Activated gamma-delta T cell (primary cell): ENCODE data around the gene KRTAP5-10.
"Not testable (repeated sequence)": the region's sequence is repeated elsewhere in the genome, so short reads cannot be mapped to it uniquely, and the experiment has no call there.

ENCODE experiments used
- DNase-seq: peaks from one replicate; lab custom pipeline; 2025; lab: John Stamatoyannopoulos, UW
- total RNA-seq, 2 donors: gene quantifications; one replicate each; lab custom pipeline; 2026; lab: John Stamatoyannopoulos, UW

Gene KRTAP5-10
- 0 to 0.04 reads per million in 2 donors for total RNA-seq

- no peak for DNase-seq
Observed at GRCh38 chr11:71565263-71565662, at the start of gene KRTAP5-10. Gene KRTAP5-10, plus strand, starts transcription at chr11:71565563. Its CDS starts 25 bp downstream, at chr11:71565588.

DNA sequence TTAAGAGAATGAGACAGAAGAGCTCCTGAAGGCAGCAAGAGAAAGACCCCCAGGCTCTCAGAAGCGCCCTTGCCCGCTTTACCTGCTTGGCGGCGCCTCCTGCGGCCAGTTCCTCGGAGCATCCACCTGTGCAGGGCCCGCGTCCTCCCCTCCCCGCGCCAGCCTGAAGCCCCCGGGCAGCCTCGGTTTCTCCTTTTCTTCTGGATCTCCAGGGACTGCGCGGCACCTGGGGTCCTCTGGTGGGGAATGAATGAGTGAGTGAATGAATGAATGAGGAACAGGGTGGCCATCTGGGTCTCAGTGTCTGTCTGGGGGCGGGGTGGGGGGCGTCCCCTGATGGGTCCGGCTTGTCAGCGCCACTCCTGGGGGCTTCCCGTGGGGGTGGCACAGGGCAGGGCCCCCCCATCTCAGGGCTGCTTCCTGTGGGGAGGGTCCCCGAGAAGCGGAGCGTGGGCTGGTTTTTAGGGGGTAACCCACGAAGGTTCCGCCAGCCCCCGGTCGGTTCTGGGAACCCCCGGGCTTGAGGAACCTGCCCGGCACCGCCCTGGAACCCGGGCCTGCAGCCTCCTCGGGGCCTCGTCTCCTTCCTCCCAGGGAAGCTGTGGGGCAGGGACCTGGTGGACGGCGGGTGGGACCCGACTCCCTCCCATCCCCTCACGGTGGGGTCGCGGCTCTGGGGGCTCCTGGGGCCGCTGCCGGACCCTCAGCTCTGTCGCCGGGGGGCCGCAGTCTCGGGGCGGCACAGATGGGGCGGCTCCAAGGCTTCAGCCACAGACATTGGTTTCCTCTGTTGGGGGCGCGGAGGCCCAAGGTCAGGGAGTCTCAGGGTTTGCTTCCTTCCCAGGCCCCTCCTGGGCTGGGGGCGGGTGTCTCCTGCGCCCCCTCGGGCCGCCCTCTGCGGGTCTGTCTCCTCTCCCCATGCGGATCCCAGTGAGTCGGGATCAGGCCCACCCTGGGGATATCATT lies 46.6 kb upstream of the KRTAP5-10 start:
- DNase-seq: no peak

GRCh38 chr11:71519546-71519945 lies 45.8 kb upstream of the KRTAP5-10 start:
- DNase-seq: no peak

- DNase-seq: no peak
Observed at GRCh38 chr11:71525188-71525937, 40.0 kb upstream of the KRTAP5-10 start.

GRCh38 chr11:71525938-71526495 lies 39.3 kb upstream of the KRTAP5-10 start:
- DNase-seq: no peak

DNA sequence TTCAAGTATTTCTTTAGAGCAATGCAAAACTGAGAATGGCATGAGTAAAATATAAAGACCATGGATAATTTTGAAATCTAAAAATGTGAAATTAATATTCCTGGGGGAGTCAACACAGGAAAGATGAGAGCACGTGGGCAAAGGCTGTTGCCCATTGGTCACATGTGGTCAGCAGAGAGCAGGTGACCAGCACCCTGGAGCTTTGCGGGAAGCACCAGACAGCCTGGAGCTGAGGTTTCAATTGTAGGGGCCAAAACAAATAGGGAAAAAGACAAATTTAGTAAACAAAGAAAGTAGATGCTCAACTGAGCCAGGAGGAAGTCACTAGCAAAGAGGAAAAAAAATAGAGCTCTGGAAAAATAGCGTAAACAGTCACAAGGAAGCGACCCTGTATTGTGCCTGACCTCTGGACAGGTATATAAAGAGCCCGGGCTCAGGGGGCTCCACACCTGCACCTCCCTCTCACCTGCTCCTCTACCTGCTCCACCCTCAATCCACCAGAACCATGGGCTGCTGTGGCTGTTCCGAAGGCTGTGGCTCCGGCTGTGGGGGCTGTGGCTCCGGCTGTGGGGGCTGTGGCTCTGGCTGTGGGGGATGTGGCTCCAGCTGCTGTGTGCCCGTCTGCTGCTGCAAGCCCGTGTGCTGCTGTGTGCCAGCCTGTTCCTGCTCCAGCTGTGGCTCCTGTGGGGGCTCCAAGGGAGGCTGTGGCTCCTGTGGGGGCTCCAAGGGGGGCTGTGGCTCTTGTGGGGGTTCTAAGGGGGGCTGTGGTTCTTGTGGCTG lies 38.4 kb upstream of the KRTAP5-10 start, which contains the start of gene KRTAP5-7:
KRTAP5-7 (plus strand) TSS at position 472 of the 780 bp plus-strand sequence; CDS start at position 506, 34 bp downstream.
- not testable (repeated sequence) for DNase-seq

DNA sequence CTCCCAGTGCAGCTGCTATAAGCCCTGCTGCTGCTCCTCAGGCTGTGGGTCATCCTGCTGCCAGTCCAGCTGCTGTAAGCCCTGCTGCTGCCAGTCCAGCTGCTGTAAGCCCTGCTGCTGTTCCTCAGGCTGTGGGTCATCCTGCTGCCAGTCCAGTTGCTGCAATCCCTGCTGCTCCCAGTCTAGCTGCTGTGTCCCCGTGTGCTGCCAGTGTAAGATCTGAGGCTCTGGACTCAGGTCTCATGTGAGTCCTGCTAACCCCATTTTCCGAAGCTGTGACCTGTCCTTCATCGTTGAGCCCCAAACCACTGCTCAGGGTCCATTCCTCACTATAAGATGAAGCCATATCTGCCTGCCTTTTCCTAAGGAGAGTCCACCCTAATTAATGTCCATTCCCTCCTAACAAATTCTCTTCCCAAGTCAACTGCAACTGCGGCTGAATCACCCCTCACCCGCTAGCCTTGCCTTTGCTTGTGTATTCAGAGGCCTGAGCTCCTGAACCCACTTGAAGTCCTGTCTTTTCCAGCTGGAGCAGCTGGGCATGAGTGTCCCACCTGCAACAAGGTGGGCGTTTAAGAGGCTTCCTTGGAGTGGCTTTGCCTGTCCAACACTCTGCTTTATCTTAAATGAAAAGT lies 37.7 kb upstream of the KRTAP5-10 start:
- no peak for DNase-seq

DNA sequence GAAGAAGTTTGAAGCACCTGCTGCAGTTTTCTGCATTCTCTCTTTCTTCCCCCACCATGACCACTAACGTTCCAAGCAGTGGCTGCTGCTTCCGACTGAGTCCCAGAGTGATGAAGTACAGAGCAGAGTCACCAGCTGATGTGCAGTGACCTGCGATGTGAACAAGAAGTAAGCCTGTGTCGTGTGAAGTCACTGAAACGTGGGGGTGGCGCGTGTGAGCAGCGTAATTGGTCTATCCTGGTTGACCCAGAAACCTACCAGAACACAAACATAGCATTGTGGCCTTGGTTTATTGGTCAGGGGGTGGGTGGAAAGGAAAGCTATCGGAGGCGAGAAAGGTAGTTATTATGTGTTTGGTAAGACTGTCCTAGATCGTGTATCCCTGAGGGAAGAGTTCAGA lies 34.8 kb upstream of the KRTAP5-10 start:
- DNase-seq: no peak

DNA sequence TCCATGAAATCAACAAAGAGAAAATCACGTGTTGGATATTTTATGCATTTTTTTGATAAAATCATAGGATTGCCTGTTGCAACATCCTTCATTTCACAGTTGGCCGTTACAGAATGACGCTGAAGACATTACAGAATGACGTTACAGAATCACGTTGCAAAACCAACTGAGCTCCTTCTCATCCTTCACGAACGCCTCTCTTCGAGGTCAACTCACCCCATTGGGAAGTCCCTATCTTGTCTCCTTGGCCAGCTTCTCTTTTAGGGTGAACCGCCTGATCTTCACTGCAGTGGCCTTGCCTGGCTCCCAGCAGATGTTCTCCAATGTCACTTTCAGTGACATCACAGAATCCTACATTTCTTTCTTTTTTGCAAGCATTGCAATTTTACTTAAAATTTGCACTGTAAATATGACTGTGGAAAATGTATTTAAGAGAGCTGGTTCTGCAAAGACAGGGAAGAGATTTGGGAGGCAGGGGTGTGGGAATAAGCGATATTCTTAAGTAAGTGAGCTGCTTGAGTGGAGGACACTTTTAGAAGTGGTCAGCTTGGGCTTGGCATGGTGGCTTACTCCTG lies 33.2 kb upstream of the KRTAP5-10 start:
- DNase-seq: no peak

- DNase-seq: not testable (repeated sequence)
Observed at GRCh38 chr11:71534711-71535608, 30.4 kb upstream of the KRTAP5-10 start.

DNA sequence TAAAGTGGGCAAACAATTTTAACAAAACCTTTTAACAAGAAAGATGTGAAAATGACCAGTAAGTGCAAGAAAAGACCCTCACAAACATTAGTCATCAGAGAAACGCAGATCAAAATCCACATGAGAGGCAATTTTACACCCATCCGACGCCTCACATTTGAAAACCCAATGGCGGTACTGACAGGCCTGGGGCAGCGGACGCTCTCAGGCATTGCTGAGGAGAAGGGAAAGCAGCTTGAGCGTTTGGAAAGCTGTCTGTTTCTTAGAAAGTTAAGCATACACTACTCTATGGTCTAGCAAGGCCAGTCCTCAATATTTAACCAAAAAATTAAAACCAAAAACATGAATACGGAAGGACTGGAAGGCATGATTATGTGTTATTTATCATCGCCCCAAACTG lies 29.5 kb upstream of the KRTAP5-10 start:
- no peak for DNase-seq

- no peak for DNase-seq
Observed at GRCh38 chr11:71537537-71537936, 27.8 kb upstream of the KRTAP5-10 start.

- DNase-seq: not testable (repeated sequence)
Observed at GRCh38 chr11:71537977-71538665, 27.2 kb upstream of the KRTAP5-10 start, which contains the start of gene KRTAP5-8. Gene KRTAP5-8, plus strand, starts transcription at chr11:71538025. Its CDS starts 31 bp downstream, at chr11:71538056.

- no peak for DNase-seq
Observed at GRCh38 chr11:71538666-71538990, 26.7 kb upstream of the KRTAP5-10 start.

GRCh38 chr11:71539017-71539416 lies 26.3 kb upstream of the KRTAP5-10 start:
- DNase-seq: no peak

DNA sequence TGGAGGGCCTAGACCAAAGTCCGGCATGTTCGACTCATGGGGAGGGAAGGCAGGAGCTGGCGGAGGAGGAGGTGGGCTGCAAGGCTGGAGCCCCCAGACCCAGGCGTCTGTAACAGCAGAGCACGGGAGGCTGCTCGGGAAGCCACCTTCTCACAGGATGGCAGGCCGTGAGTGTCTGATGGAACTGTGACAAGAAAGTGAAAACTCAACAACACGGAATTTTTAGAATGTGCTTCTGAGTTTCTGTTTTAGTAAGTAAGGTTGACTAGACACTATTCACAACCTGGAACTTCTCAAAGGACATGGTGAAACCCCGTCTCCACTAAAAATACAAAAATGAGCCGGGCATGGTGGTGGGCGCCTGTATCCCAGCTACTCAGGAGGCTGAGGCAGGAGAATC lies 25.4 kb upstream of the KRTAP5-10 start:
- not testable (repeated sequence) for DNase-seq

GRCh38 chr11:71540521-71541304 lies 24.6 kb upstream of the KRTAP5-10 start:
- not testable (repeated sequence) for DNase-seq

- DNase-seq: no peak
Observed at GRCh38 chr11:71542382-71542781, 23.0 kb upstream of the KRTAP5-10 start.
